NCI-H187 treated with DMSO at 0.1 percent for 48 hours (cell line): ENCODE measurements around the gene DNAJC19.

Source experiments
- DNase-seq: peaks from one replicate; lab custom pipeline; 2025; lab: John Stamatoyannopoulos, UW

Gene DNAJC19

DNA sequence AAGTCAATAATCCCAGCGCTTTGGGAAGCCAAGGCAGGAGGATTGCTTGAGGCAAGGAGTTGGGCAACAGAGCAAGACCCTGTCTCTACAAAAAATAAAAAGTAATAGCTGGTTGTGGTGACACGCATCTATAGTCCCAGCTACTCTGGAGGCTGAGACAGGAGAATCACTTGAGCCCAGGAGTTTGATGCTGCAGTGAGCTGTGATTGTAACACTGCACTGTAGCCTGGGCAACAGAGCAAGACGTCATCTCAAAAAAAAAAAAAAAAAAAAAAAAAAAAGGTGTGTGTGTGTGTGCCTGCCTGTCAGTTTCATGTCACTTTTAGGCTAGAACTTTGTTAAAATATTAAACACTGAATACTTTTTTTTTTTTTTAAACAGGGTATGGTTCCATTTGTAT, 28.4 kb downstream of the DNAJC19 start:
- no peak for DNase-seq

DNA sequence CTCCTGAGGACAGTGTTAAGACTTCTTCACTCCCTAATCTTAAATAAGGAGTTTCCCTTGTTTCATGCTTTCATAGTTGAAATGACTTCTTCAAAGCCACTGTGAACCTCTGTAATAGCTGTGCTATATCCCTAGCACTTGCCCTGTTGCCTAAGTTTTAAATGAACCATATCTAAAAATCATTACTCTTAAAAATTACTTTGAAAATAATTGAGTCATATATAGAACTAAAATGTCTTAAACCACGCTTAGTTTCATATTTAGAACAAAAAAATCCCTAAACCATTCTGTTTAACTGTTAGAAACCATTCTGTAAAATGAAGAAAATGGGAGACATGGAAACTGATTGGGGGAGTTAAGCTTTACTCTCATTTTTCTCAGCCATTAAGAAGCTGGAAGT, 29.8 kb downstream of the DNAJC19 start:
- DNase-seq, result no peak

DNA sequence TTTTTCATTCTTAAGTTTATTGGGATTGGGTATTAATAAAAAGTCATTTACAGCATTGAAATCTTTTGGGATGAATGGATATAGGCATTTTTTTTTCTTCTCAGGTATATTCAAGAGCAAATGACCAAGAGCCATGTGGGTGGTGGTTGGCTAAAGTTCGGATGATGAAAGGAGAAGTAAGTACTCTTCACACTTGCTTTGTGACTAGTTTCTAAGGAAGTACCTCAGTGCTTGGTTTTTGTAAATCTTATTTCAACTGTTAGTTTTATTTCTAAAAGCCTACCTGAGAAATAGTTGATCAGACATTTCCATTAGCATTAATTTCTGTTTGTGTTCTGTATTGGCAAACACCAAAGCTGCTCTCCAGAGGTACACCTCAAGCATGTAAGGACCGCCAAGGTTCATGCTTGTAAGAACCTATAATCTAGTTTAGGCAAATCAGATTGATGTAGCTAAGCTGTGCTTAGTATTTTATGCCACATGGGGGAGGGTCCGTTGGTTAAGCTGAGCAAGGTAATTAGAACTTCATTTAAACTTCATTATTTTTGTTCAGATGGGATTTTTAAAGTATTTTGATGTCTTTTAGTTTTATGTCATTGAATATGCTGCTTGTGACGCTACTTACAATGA, 41.7 kb downstream of the DNAJC19 start:
- no peak for DNase-seq

DNA sequence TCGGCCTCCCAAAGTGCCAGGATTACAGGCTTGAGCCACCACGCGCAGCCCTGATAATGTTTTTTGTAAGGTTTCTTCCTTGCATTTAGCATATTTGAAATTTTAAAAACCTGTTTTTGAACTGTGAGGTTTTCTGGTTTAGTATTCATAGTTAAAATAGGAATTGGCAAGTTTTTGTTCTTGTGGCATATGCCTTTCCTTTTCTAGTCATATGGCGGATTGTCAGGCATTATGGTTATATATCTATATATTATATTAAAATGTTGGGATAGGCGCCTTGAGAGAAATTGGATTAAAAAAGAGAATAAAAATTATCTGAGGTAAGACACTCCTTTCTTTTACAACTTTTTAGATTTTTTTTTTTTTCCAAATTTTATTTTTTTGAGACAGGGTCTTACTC, 48.7 kb downstream of the DNAJC19 start:
- DNase-seq, result no peak

DNA sequence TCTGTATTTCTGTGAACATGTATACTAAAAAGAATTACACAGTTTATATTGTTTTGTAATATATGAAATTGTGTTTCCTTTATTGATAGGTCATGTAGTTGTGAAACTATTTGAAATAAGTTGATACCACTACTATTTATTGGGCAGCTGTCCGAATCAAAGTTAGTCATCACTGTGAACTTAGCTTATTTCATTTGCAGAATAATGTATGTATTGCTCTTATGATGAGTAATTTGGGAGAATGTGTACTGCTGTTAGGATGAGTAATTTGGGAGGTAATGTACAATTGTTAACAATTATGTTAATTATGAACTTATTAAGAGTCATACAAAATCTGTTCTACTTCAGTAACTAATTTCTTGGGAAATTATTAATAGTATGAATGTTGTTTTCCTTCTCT, 54.9 kb downstream of the DNAJC19 start:
- DNase-seq, result no peak
